IMR-90 (cell line): ENCODE measurements around the gene SLC6A14. TPM values are rescaled to one million over a fixed set of nuclear protein-coding genes. Genes with fewer than 3 reads are reported as not detected.

Experiments used
- ATAC-seq: fragments of 200-7000 bp; cut with Tn5 transposase; 2 replicates; pipeline ENCODE4 v1.9.1; 2020; ENCODE audit warnings: low read depth, mild to moderate bottlenecking, moderate library complexity
- BruUV-seq: library from RNA; stranded (reverse); fragments of 400-500 nt; replicated peaks from 2 replicates; lab custom pipeline; 2021; lab: Mats Ljungman, UMichigan
- CTCF ChIA-PET: fragments of 300-600 bp; formaldehyde crosslinking; extraction: SDS; loops from one replicate; lab custom pipeline; 2021; ENCODE audit warnings: antibody characterized with exemption; lab: Yijun Ruan, JAX
- POLR2A ChIA-PET: fragments of 300-600 bp; sonication (Branson Sonifier 250); formaldehyde crosslinking; loops from one replicate; lab custom pipeline; 2022; ENCODE audit warnings: antibody characterized with exemption; ENCODE audit not compliant: unreplicated experiment; lab: Charles Lee
- DNase-seq: peaks from one replicate; pipeline ENCODE4 v3.0.0; 2013
- H2AFZ ChIP-seq: replicated peaks from 2 replicates; pipeline ENCODE3; 2013; ENCODE audit warnings: low read length, mild to moderate bottlenecking; ENCODE audit not compliant: poor library complexity
- H2AK5ac ChIP-seq: 2 replicates; pipeline ENCODE4 v1.6.1; 2013; ENCODE audit warnings: low read depth, low read length, inconsistent platforms
- H2AK9ac ChIP-seq: replicated peaks from 2 replicates; pipeline ENCODE3; 2013; ENCODE audit warnings: mild to moderate bottlenecking, low read depth, low read length, moderate library complexity; ENCODE audit not compliant: poor library complexity
- H2BK120ac ChIP-seq: 2 replicates; pipeline ENCODE4 v1.6.1; 2013; ENCODE audit warnings: low read depth, low read length, inconsistent platforms
- H2BK15ac ChIP-seq: 3 replicates; pipeline ENCODE4 v1.6.1; 2013; ENCODE audit warnings: low read depth, low read length, inconsistent platforms
- H2BK20ac ChIP-seq: 2 replicates; pipeline ENCODE4 v1.6.1; 2013; ENCODE audit warnings: low read depth, mild to moderate bottlenecking, inconsistent platforms, low read length, moderate library complexity
- H2BK5ac ChIP-seq: 2 replicates; pipeline ENCODE4 v1.6.1; 2013; ENCODE audit warnings: mild to moderate bottlenecking, low read depth, low read length, inconsistent platforms; ENCODE audit not compliant: poor library complexity, severe bottlenecking
- H3K14ac ChIP-seq: replicated peaks from 2 replicates; pipeline ENCODE4 v1.6.1; 2013; ENCODE audit warnings: low read depth, low read length, inconsistent platforms
- H3K18ac ChIP-seq: 2 replicates; pipeline ENCODE4 v1.6.1; 2013; ENCODE audit warnings: low read depth, low read length, control low read depth
- H3K23ac ChIP-seq: 2 replicates; pipeline ENCODE4 v1.6.1; 2013; ENCODE audit warnings: low read depth, low read length, inconsistent platforms
- H3K27ac ChIP-seq: 2 replicates; pipeline ENCODE4 v1.5.1; 2013; ENCODE audit warnings: mild to moderate bottlenecking, control low read depth, low read length; ENCODE audit not compliant: insufficient read depth
- H3K27me3 ChIP-seq: 2 replicates; pipeline ENCODE4 v1.6.1; 2013; ENCODE audit warnings: low read length; ENCODE audit not compliant: control insufficient read depth, insufficient read depth
- H3K36me3 ChIP-seq: 2 replicates; pipeline ENCODE4 v1.6.1; 2013; ENCODE audit warnings: low read length, mixed read lengths; ENCODE audit not compliant: control insufficient read depth, insufficient read depth
- H3K4ac ChIP-seq: 2 replicates; pipeline ENCODE4 v1.6.1; 2013; ENCODE audit warnings: low read depth, low read length, inconsistent platforms
- H3K4me1 ChIP-seq: 2 replicates; pipeline ENCODE4 v1.6.1; 2013; ENCODE audit warnings: low read length, mixed read lengths; ENCODE audit not compliant: control insufficient read depth, insufficient read depth
- H3K4me2 ChIP-seq: 2 replicates; pipeline ENCODE4 v1.6.1; 2013; ENCODE audit warnings: low read depth, mild to moderate bottlenecking, control low read depth, low read length, moderate library complexity
- H3K4me3 ChIP-seq: 2 replicates; pipeline ENCODE4 v1.5.1; 2013; ENCODE audit warnings: low read depth, mild to moderate bottlenecking, control low read depth, low read length, moderate library complexity; ENCODE audit not compliant: insufficient read depth
- H3K56ac ChIP-seq: 2 replicates; pipeline ENCODE4 v1.6.1; 2013; ENCODE audit warnings: low read length, inconsistent platforms; ENCODE audit not compliant: insufficient read depth; ENCODE audit errors: extremely low read depth
- H3K79me1 ChIP-seq, 2 experiments: 2 replicates each; pipeline ENCODE4 v1.6.1; 2013; ENCODE audit warnings: low read length in 2 of 2, inconsistent platforms in 1 of 2, low read depth in 1 of 2
- H3K9ac ChIP-seq: 2 replicates; pipeline ENCODE4 v1.6.1; 2013; ENCODE audit warnings: low read depth, low read length, control low read depth
- H3K9me1 ChIP-seq: 2 replicates; pipeline ENCODE4 v1.6.1; 2013; ENCODE audit warnings: low read length, inconsistent platforms; ENCODE audit not compliant: insufficient read depth
- H3K9me3 ChIP-seq: 2 replicates; pipeline ENCODE4 v1.6.1; 2013; ENCODE audit warnings: low read length; ENCODE audit not compliant: control insufficient read depth, insufficient read depth
- H4K20me1 ChIP-seq: 2 replicates; pipeline ENCODE4 v1.6.1; 2013; ENCODE audit warnings: low read length, inconsistent platforms; ENCODE audit not compliant: insufficient read depth
- H4K5ac ChIP-seq: 2 replicates; pipeline ENCODE4 v1.6.1; 2013; ENCODE audit warnings: mild to moderate bottlenecking, low read depth, low read length, control low read depth
- H4K8ac ChIP-seq, 2 experiments: 2 replicates each; pipeline ENCODE4 v1.6.1; 2013; ENCODE audit warnings: low read depth in 2 of 2, low read length in 2 of 2, control low read depth in 1 of 2, inconsistent platforms in 1 of 2
- H4K91ac ChIP-seq: 2 replicates; pipeline ENCODE4 v1.6.1; 2013; ENCODE audit warnings: low read depth, low read length, inconsistent platforms; ENCODE audit not compliant: insufficient read depth
- ELK1 ChIP-seq: fragments of 150-350 bp; IDR thresholded peaks from 2 replicates; pipeline ENCODE4 v1.6.1; 2016; ENCODE audit warnings: low read depth, mild to moderate bottlenecking, low read length, moderate library complexity, borderline replicate concordance
- FOS ChIP-seq: fragments of 150-350 bp; IDR thresholded peaks from 2 replicates; pipeline ENCODE4 v1.6.1; 2016; ENCODE audit warnings: low read depth, low read length
- MAFK ChIP-seq: IDR thresholded peaks from 2 replicates; pipeline ENCODE4 v1.6.1; 2012; ENCODE audit warnings: low read depth, low read length, improper control_type of control experiment
- MAZ ChIP-seq: IDR thresholded peaks from 2 replicates; pipeline ENCODE4 v1.6.1; 2012; ENCODE audit warnings: low read depth, mild to moderate bottlenecking, low read length, improper control_type of control experiment, moderate library complexity, borderline replicate concordance
- MXI1 ChIP-seq: IDR thresholded peaks from 2 replicates; pipeline ENCODE4 v1.6.1; 2012; ENCODE audit warnings: low read depth, mild to moderate bottlenecking, low read length, moderate library complexity, borderline replicate concordance
- RCOR1 ChIP-seq: IDR thresholded peaks from 2 replicates; pipeline ENCODE4 v1.6.1; 2012; ENCODE audit warnings: mild to moderate bottlenecking, low read length, improper control_type of control experiment; ENCODE audit not compliant: insufficient replicate concordance
- RFX5 ChIP-seq: IDR thresholded peaks from 2 replicates; pipeline ENCODE4 v1.8.0; 2012; ENCODE audit warnings: low read depth, mild to moderate bottlenecking, low read length, moderate library complexity
- SMC3 ChIP-seq: fragments of 150-350 bp; IDR thresholded peaks from 2 replicates; pipeline ENCODE4 v1.6.1; 2016; ENCODE audit warnings: low read depth, mild to moderate bottlenecking, antibody characterized with exemption, low read length, moderate library complexity
- dilution Hi-C: fragments of 300-500 bp; cut with HindIII; formaldehyde crosslinking; loops from one replicate; pipeline ENCODE4 v1.14.3; 2018; ENCODE audit warnings: low sequenced_read_pairs; ENCODE audit not compliant: unreplicated experiment
- in situ Hi-C: fragments of 300-500 bp; cut with MboI; formaldehyde crosslinking; loops from 3 replicates; pipeline ENCODE4 v1.14.3; 2019; ENCODE audit warnings: low sequenced_read_pairs, inconsistent platforms, mixed read lengths
- intact Hi-C: fragments of 100-400 bp; cut with micrococcal nuclease; formaldehyde crosslinking; loops from 2 replicates; pipeline ENCODE4 v1.10.0; 2022
- polyA plus RNA-seq, 3 experiments: library from polyadenylated mRNA; depleted of rRNA; stranded (reverse); fragments of >200 nt; gene quantifications; 2 replicates each; pipeline ENCODE4 v1.2.3, GENCODE V29; 2012; ENCODE audit warnings: low replicate concordance in 1 of 3
- total RNA-seq: library from RNA; depleted of rRNA; stranded (reverse); fragments of >200 nt; gene quantifications from 2 replicates; pipeline ENCODE4 v1.2.3, GENCODE V29; 2012
- TF ChIP-seq, protein P1 (sequence below): conservative IDR thresholded peaks from 2 replicates; pipeline ENCODE4 v1.5.1; 2012; ENCODE audit warnings: mild to moderate bottlenecking, low read depth, low read length, improper control_type of control experiment

SLC6A14 gene
- total and polyA plus RNA-seq, 2 of the 4 experiments (the other 2 are of a cell fraction): not detected

DNA sequence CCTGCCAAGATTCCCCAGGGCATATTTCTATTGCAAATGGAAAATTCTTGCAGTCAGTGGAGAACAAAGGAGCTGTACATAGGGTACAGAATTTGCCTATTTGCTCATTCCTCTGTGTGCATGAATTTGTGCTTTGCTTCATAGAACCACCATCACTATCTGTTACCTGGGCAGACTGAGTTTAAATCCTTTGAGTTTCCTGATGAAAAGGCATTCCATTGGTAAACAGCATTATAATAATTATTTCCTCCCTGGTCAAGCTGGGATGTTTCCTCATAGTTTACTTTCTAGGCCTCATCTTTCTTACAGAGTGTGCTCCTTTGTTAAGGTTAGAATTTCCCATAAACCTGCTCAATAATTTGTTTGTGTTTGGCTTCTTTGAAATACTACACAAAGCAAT is 809 bp upstream of the SLC6A14 start:
- Histone ChIP-seq H4K8ac (no peak overlapping the region), H4K5ac (no peak overlapping the region), H3K18ac (no peak overlapping the region), H4K20me1 (no peaks in the 10 kb centered on the region), H3K27ac (no peak overlapping the region), H3K14ac (no peak overlapping the region), H3K4me3 (no peak overlapping the region), H3K23ac (no peak overlapping the region), H4K91ac (no peak overlapping the region), H3K4me1 (no peaks in the 10 kb centered on the region), H2AK5ac (no peak overlapping the region), H2BK5ac (no peak overlapping the region), H2AK9ac (no peak overlapping the region), H3K9ac (no peak overlapping the region), H3K79me1 (no peaks in the 10 kb centered on the region), H2BK15ac (no peak overlapping the region), H3K4ac (no peak overlapping the region), H3K27me3 (no peaks in the 10 kb centered on the region; the same call in 1 of the 2 replicates), H2AFZ (no peak overlapping the region), H3K36me3 (no peaks in the 10 kb centered on the region), H3K56ac (no peak overlapping the region), H3K9me1 (no peaks in the 10 kb centered on the region), H3K4me2 (no peak overlapping the region), H3K9me3 (no peaks in the 10 kb centered on the region), H2BK20ac (no peak overlapping the region), H2BK120ac (no peak overlapping the region)
- ChIA-PET CTCF (interaction anchor here (0.6 kb wide), 1 partner anchor 22 kb away, joined by 3 read pairs; no protein-coding TSS in a partner anchor), POLR2A (no interaction called here)
- no peak for ATAC-seq
- TF ChIP-seq SMC3 (no peak), RFX5 (no peak), MXI1 (no peak), MAZ (no peak), MAFK (no peak), FOS (no peak), ELK1 (no peak), RCOR1 (no peak)
- TF ChIP-seq, protein P1, sequence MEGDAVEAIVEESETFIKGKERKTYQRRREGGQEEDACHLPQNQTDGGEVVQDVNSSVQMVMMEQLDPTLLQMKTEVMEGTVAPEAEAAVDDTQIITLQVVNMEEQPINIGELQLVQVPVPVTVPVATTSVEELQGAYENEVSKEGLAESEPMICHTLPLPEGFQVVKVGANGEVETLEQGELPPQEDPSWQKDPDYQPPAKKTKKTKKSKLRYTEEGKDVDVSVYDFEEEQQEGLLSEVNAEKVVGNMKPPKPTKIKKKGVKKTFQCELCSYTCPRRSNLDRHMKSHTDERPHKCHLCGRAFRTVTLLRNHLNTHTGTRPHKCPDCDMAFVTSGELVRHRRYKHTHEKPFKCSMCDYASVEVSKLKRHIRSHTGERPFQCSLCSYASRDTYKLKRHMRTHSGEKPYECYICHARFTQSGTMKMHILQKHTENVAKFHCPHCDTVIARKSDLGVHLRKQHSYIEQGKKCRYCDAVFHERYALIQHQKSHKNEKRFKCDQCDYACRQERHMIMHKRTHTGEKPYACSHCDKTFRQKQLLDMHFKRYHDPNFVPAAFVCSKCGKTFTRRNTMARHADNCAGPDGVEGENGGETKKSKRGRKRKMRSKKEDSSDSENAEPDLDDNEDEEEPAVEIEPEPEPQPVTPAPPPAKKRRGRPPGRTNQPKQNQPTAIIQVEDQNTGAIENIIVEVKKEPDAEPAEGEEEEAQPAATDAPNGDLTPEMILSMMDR: no peak
- no peak for DNase-seq
- intact Hi-C loops: no loop called here
- in situ Hi-C loops: no loop called here
- no TSS peak for BruUV-seq
- dilution Hi-C loops: no loop called here
